Mononuclear cell (primary cell): ENCODE results near the gene STRBP. TPM values are rescaled to one million over a fixed set of nuclear protein-coding genes. Genes with fewer than 3 reads are reported as not detected.
"Not testable (repeated sequence)": the region's sequence is repeated elsewhere in the genome, so short reads cannot be mapped to it uniquely, and the experiment has no call there.

Experiments used
- H3K27me3 ChIP-seq: 2 replicates; pipeline ENCODE4 v1.6.0; 2011; ENCODE audit warnings: low read length, control low read depth; ENCODE audit not compliant: insufficient read depth
- H3K4me1 ChIP-seq: 2 replicates; pipeline ENCODE4 v1.5.1; 2011; ENCODE audit warnings: mild to moderate bottlenecking, low read length, control low read depth; ENCODE audit not compliant: insufficient read depth
- H3K4me3 ChIP-seq: 2 replicates; pipeline ENCODE4 v1.5.1; 2011; ENCODE audit warnings: mild to moderate bottlenecking, low read length, moderate library complexity
- H3K9me3 ChIP-seq: 2 replicates; pipeline ENCODE4 v1.5.1; 2011; ENCODE audit warnings: low read depth, mild to moderate bottlenecking, control low read depth, low read length
- total RNA-seq: library from RNA; depleted of rRNA; stranded (reverse); fragments of >200 nt; gene quantifications from one replicate; pipeline ENCODE4 v1.2.3, GENCODE V29; 2012

STRBP gene
- total RNA-seq, 1 donor: 13.6 TPM

DNA sequence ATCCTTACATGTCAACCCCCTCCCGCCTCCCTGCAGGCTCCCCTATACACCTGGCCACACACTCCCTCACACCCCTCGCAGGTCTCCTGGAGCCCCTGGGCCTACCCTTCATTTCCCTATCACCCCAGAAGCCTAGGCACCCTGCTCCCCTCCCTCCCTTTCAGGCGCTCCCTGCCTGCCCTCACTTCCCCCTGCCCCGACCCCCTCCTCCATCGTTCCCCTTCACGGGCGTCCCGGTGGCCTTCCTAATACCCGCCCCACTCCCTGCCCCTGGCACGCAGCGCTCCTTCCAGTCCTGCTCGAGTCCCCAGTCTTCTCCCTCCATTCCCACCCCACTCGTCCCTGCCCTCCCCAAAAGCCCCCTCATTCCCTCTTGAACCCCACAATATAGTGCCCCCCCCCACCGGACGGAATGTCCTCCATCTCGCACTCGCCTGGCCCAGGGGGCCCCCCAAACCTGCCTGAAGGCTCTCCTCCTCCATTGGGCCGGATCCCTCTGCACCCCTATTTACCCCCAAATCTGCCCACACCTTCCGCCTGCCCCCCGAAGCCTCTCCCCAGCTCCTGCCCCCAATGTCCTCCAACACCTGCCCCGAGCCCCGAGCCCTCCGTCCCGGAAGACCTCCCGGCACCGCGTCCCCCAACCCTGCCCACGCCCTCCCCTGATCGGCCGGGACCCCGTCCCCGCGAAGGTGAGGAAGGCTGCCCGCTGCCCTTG is 746 bp downstream of the STRBP start:
- H3K4me3 ChIP-seq: peak overlapping the region; percentile 56
- peaks cover 27% of the 10 kb centered on the region for H3K4me1 ChIP-seq
- H3K9me3 ChIP-seq: no peaks in the 10 kb centered on the region
- H3K27me3 ChIP-seq: no peaks in the 10 kb centered on the region

DNA sequence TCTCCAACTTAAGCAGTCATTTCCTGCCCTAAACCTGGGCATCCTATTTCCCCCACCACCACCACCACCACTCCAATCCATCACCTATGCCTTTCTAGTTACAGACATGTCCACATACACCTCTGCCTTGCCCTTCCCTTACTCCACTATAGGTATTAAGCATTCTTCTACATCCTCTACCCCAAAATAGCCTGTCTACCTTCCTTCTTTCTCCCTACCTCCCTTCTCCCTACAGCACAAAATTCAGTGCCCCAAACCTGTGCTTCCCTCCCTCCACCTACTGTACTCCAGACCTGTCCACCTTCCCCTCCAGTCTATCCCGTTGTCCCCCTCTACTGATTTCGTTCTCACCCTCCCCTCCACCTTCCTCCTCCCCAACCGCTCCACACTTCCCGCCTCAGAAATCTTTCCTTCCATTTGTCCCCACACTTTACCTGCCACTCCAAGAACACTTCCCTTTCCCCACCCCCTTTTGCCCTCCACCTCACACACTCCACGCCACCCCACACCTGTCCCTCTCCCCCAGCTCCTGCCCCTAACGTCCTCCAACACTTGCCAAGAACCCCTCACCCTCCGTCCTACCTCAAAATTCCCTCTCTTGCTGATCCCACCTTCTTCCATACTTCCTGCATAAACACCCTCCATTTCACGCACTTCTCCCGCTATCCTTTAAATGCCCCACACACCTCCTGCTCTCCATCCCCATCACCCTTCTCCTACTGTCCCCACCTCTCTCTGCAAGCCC is 1.6 kb downstream of the STRBP start:
- Histone ChIP-seq H3K9me3 (no peaks in the 10 kb centered on the region), H3K4me1 (peaks cover 27% of the 10 kb centered on the region), H3K27me3 (no peaks in the 10 kb centered on the region), H3K4me3 (no peak overlapping the region)

DNA sequence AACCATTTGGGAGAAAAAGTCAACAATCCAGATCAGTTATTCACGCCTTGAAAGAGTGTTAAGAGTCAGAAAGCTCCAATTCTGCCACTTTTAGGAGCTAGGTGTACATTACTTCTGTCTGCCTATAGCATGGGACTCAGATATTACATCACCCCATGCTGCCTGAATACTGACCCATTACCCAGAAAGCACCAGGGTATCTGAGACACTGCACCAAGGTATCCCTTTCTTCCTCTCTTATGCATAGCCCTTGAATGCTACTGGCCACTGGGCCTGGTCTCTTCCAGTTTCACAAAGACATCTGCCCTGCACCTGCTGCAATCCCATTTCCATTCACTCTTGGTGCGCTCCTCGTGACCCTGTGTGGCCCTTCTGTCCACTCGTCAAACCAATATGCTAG is 2.6 kb downstream of the STRBP start:
- Histone ChIP-seq H3K4me3 (no peak overlapping the region), H3K27me3 (no peaks in the 10 kb centered on the region), H3K9me3 (no peaks in the 10 kb centered on the region), H3K4me1 (peaks cover 27% of the 10 kb centered on the region)

DNA sequence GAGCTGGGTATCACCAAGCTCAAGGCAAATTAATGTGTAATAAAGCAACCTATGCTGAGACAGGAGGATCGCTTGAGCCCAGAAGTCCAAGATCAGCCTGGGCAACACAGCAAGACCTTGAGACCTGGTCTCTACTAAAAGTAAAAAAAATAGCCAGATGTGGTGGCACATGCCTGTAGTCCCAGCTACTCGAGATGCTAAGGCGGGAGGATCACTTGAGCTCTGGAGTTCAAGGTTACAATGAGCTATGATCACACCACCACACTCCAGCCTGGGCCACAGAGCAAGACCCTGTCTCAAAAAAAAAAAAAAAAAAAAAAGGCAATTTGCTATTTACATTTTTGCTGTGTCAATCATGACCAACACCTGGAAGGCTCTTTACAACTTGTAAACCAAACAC is 5.2 kb downstream of the STRBP start:
- Histone ChIP-seq H3K4me1 (peaks cover 21% of the 10 kb centered on the region), H3K4me3 (no peak overlapping the region), H3K9me3 (no peaks in the 10 kb centered on the region), H3K27me3 (no peaks in the 10 kb centered on the region)

DNA sequence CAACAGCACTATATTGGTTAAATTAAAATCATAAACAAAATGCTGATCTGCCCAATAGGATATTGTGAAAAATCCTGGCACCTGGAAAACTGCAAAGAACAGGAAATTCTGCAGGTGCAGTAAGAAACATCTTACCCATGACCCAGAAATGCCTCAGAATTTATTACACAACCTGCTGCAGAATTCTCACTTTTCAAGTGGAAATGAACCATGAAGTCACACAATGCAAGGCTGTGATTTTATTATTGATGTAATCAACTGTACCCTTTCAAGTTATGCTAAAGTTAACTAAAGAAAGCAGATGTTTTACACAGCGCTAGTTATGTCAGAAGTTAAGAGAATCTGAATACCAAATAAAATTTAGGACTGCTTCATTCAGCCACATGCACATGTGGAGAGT is 6.0 kb downstream of the STRBP start:
- no peaks in the 10 kb centered on the region for H3K27me3 ChIP-seq
- H3K4me3 ChIP-seq: no peak overlapping the region
- peaks cover 17% of the 10 kb centered on the region for H3K4me1 ChIP-seq
- no peaks in the 10 kb centered on the region for H3K9me3 ChIP-seq

DNA sequence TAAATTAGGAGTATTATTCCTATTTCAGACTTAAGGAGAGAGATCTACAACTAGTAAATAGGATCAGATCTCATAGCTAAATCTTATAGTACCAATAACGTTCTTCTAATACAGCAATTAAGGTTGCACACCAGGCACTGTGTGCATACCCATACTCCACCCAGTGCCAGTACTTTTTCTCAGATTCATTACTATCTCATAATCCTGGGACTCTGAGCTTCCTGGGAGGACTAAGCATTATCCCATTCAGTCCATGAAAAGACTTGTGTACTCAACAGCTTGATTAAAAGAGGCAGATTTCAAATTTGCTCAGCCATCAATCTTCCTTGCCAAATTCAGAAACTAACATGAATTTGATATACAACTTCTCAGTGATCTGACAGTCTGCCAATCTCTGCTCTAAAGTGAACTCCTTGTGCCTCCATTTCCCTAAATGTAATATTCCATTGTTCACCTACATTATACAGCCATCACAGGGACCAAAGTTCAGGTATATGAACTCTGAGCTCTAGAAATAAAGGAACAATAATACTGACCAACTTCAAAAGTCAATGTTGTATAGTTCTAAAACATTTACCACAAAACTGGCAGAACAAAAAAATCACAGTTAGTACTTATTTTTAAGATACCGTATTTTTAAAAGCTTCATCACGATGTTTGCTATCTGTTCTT is 7.2 kb downstream of the STRBP start:
- H3K27me3 ChIP-seq: no peaks in the 10 kb centered on the region
- no peak overlapping the region for H3K4me3 ChIP-seq
- no peaks in the 10 kb centered on the region for H3K9me3 ChIP-seq
- peaks cover 7% of the 10 kb centered on the region for H3K4me1 ChIP-seq

DNA sequence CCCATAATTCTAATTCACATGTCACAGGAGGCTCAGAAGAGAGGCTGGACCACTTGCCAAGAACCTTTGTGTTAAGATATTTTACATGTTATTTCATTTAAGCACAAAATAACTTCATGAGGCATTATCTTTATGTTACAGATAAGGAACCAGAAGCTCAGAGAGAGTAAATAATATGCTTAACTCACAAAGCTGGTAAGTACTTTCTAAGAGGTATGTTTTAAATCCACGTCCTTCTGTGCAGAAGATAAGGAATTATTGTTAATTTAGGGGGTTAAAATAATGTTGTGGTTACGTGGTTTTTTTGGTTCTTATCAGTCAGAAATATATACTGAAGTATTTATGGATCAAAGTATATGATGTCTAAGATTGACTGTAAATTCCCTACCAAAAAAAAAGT is 8.0 kb downstream of the STRBP start:
- Histone ChIP-seq H3K9me3 (no peaks in the 10 kb centered on the region), H3K27me3 (no peaks in the 10 kb centered on the region), H3K4me3 (no peak overlapping the region), H3K4me1 (peaks cover 5% of the 10 kb centered on the region)

DNA sequence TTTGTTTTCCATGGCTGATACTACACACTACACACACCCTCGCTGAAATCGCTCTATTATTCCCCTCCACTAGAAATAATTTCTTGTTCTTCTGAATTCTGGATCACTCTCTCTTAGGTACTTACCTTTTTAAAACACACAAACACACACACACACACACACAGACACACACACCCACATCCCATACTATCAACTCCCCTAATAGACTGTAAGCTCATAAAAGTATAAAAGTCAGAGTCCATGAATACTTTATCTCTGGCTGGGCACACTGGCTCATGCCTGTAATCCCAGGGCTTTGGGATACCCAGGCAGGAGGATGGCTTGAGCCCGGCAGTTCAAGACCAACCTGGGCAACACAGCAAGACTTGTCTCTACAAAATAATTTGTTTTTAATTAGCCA is 11.1 kb downstream of the STRBP start:
- H3K9me3 ChIP-seq: no peaks in the 10 kb centered on the region
- H3K4me3 ChIP-seq: no peak overlapping the region
- H3K4me1 ChIP-seq: no peaks in the 10 kb centered on the region
- H3K27me3 ChIP-seq: no peaks in the 10 kb centered on the region

DNA sequence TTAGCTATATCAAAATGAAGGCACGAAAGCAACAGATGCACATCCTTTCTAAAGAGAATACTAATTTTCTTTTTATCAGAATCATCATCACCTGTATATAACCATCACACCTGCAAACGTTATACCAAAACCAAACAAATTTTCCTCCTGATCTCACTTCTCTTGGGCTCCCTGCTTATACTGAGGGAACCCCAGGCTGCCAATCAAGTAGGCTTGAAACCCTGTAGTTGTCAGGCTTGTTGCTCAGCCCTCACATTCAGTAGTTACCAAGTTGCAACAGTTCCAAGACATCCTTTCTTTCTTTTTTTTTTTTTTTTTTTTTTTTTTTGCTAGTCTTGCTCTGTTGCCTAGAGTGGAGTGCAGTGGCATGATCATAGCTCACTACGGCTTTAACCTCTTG is 12.7 kb downstream of the STRBP start:
- no peaks in the 10 kb centered on the region for H3K4me1 ChIP-seq
- no peaks in the 10 kb centered on the region for H3K27me3 ChIP-seq
- no peaks in the 10 kb centered on the region for H3K9me3 ChIP-seq
- H3K4me3 ChIP-seq: no peak overlapping the region

DNA sequence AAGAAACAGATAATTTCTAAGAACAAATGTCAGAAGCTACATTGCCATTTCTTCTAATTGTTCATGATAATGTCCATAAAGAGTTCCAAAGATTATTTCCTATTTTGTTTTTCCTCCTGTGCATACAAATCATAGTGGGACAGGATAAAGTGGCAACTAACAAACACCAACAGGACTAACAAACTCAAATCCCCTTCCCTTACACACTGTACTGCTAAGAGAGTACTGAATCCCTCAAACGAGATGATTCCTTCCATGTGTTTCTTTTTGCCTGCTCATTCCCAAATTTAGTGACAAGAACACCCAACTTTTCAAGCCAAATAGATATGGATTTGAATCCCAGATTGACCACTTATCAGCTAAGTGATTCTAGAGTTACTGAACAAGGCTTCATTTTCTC is 15.2 kb downstream of the STRBP start:
- Histone ChIP-seq H3K9me3 (no peaks in the 10 kb centered on the region), H3K27me3 (no peaks in the 10 kb centered on the region), H3K4me1 (no peaks in the 10 kb centered on the region), H3K4me3 (no peak overlapping the region)

DNA sequence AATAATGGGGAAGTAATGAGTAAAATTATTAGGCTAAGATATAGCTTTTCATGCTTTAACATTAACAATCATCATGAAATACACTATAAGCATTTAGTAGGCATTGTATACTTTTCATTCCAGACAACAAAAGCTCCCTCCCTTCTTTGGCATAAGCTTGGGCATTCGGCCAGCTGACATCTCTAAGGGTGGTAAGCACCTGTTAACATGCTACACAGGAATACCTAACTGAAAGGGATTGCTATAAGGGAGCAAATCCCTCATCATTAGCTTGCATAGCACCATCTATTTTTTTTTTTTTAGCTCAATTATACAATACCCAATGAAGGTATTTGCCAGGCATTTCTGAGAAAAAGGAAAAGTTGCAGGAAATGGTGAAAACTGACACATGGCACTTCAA is 16.6 kb downstream of the STRBP start:
- Histone ChIP-seq H3K9me3 (no peaks in the 10 kb centered on the region), H3K4me1 (no peaks in the 10 kb centered on the region), H3K27me3 (no peaks in the 10 kb centered on the region), H3K4me3 (no peak overlapping the region)

DNA sequence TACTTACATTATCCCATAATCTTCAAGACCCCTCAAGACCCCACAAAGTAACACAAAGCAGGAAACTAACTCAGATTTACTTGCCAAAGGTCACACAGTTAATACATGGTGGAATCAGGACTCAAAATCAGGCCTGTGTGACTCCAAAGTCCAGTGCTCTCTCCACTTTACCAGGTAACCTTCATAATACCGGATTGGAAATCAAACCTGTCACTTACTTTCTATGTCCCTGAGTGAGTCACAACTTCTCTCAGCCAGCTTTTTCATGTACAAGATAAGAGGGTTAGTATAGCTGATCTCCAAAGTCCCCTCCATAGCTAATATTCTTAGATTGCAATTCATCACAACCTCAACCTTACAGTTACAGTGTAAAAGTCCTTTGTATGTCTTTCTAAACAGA is 17.1 kb downstream of the STRBP start:
- Histone ChIP-seq H3K4me3 (no peak overlapping the region), H3K9me3 (no peaks in the 10 kb centered on the region), H3K27me3 (no peaks in the 10 kb centered on the region), H3K4me1 (no peaks in the 10 kb centered on the region)

DNA sequence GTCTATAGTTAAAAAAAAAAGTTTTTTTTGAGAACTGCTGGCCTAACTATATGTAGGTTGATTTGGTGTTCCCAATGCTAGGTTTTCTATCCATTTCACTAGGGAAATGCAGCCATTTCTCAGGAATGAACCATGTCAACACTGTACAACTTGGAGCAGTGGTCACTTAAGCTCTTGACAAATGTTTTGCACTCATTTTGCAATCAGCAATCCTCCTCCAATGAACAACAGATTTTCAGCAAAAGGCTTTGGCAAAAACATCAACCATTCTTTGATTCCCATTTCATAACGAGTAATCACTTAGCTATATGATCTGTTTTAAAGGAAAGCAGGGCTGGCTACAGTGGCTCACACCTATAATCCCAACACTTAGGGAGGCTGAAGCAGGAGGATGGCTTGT is 17.9 kb downstream of the STRBP start:
- Histone ChIP-seq H3K9me3 (no peaks in the 10 kb centered on the region), H3K27me3 (no peaks in the 10 kb centered on the region), H3K4me1 (no peaks in the 10 kb centered on the region), H3K4me3 (no peak overlapping the region)

DNA sequence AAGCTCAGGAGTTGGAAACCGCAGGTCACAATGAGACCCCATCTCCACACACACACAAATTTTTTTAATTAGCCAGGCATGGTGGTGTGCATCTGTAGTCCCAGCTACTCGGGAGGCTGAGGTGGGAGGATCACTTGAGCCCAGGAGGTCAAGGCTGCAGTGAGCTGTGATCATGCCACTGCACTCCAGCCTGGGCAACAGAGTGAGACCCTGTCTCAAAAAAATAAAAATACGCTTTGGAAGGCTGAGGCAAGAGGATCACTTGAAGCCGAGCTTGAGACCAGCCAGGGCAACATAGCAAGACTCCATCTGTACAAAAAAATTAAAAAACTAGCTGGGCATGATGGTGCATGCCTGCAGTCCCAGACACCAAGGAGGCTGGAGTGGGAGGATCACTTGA is 19.2 kb downstream of the STRBP start:
- not testable (repeated sequence) for H3K27me3 ChIP-seq, H3K4me3 ChIP-seq, H3K4me1 ChIP-seq, H3K9me3 ChIP-seq

DNA sequence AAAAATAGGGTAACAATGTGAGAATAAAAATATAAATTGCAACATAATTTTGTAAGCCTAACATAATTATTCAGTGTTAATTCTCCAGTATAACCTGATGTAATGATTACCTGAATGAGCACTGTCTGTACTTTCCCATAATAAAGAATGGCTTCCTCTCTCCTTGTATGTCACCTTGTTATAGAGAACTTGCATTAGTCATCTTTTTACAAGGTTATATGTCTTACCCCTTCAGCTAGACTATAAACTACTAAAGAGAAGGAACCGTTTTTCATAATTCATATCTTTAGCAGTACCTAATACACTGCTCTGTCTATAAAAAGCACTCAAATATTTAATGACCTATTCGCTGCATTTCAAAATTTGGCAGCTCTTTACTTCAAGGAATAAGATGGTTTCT is 19.8 kb downstream of the STRBP start:
- H3K4me3 ChIP-seq: no peak overlapping the region
- H3K4me1 ChIP-seq: no peaks in the 10 kb centered on the region
- no peaks in the 10 kb centered on the region for H3K9me3 ChIP-seq
- H3K27me3 ChIP-seq: no peaks in the 10 kb centered on the region
